NCI-H2171 (cell line): Measurements from ENCODE around the gene TSPOAP1.

Experiments used
- DNase-seq: peaks from one replicate; lab custom pipeline; 2025; lab: John Stamatoyannopoulos, UW

The TSPOAP1 gene

DNA sequence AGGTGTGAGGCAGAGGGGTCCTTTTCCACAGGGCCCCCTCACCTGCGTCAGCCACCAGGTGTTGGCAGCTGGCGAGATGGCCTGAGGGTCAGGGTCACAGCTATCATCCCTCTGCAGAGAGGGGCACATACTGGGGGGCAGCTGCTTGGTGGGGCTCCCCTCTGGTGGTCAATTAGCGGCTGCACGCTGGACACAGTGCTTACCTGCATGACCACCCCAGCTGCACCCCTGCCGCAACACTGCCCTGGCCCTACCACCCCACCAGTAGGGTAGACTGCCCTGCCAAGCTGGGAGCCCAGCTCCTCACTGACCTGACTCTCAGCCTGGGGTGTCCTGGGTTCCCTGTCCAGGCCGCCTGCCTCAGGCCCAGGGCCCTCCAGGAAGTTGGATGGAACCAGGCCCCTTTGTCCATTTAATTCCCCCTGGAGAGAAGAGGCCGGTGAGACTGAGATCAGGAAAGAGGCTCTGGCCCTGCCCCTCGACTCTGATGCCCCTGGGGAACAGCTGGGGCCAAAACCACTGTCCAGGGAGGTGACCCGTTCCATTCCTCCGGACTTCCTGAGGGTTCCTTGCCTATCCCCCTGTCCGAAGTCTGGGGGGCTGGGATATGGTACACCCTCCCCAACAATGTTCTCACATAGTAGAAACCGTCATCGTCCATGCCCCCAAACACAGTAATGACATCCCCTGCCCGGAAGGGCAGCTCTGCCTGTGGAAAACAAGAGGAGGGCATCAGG, 23.7 kb downstream of the TSPOAP1 start:
- DNase-seq: no peak

DNA sequence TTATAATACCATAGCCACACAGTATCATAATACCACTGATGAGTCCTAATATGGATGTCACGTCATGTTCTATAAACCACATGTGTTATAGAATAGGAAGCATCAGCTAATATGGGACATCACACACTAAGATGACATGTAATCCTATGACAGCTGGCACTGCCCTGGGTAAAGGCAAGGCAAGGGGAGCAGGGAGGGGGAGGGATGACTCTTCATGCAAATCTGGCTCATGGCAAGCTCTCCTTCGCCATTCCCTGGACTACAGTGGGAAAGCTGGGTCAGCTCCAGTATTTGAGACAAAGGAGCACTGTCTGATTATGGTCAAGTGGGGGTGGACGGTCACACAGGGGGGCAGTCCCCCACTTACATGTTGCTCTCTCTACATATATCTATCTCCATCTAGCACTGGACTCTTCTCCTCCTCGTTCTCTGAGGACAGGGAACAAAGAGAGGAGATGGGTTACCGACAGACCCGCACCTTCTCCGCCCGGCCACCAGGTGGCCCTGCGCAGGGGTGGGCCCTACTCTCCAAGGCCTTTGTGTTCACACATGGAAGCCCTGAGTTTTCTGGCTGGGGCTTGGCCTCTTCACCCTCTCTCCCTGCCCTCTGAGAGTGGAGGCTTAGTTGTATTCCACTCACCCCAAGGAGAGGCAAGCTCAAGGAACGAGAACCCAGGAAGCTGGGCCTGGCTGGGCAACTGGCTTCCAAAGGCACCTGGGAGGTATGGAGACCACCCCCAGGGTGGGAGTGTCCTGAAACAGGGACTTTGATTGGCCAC, 24.4 kb downstream of the TSPOAP1 start:
- peak; percentile 95 for DNase-seq

DNA sequence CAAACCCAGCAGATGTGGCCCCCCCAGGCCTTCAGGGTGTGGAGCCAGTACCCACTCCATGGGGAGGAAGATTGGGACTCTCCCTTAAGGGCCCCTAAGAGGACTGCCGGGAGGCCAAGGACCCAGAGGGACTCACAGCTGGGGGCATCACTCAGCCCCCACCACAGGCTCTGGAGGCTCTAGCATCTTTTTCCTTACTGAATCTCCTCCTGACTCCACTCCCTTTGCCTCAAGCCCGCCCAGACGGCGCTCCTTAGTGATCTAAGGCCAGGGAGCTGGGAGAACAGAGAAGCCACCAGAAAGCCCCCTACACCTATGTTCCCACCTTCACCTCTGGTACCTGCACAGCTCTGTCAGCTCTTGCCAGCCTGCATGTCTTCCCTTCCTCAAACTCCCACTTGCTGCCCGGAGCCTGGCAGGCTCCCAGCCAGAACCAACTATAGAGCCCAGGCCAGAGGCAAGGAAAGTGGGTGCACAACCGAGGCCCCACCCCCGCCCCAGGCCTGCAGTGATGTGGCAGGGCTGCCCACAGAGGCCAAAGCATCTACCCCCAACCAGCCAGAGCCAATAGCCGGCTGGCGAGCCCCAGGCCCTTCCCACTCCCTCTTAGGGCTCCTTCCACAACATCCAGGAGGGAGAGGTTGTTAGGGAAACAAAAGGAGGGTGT, 25.5 kb downstream of the TSPOAP1 start:
- no peak for DNase-seq

DNA sequence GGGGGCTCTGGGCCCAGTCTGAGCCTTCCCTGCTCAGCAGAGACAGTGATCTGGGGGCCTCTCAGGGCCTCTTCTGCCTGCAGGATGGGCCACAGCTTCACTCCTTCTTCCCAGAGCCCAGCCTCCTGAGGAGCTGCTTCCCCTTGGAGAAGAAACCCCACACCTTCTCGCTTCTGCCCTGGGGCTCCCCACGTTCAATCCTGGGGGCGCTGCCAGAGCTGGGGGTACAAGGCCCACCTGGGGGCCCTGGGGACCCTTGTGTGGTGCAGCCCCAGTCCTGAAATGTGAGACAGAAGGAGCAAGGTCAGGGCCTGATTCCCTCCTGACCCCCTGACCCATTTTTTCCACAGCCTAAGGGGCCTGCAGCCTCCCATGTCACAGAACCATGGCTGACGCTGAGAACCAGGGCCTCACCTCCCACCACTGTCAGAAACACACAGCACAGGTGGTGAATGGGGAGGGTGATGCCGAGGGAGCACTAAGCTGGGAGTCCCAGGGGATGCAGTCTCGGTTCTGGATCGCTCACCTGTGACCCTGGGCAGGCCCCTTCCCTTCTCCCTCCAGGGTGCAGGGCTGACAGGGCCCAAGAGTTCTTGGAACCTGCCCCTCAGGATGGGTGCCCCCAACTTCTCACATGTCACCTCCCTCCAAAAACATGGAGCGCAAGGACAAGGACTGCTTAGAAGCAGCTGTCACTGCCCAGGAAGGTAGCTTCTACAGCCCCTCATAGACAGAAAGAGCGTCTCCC, 26.2 kb downstream of the TSPOAP1 start:
- DNase-seq: peak; percentile 9

DNA sequence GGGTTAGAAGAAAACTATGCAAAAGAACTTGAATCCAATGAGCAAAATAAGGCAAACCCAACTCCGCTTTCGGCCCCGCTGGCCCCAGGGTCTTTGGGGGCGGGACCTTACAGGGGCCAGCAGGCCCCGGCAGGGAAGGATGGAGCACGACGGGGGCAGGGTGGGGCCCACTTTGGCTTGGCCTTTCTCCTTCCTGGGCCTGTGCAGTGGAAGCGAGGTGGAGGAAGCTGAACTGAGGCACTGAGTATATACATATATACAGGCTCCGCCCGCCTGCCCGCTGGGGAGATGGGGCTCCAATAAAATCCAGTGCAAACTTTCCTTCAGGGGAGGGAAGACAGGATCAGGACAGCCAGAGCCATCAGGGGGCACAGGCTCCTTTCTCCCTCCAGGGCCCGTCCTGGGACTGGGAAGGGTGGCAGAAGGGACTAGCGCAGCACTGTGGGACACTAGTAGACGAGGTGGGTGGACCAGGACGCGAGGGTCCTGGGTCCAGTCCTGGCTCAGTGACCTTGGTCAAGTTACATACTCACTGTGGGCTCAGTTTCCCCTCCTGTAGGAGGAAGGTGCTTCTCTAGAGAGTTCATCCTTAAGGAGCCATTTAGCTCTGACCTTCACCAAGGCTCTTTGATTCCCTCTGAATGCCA, 27.0 kb downstream of the TSPOAP1 start:
- DNase-seq: no peak

DNA sequence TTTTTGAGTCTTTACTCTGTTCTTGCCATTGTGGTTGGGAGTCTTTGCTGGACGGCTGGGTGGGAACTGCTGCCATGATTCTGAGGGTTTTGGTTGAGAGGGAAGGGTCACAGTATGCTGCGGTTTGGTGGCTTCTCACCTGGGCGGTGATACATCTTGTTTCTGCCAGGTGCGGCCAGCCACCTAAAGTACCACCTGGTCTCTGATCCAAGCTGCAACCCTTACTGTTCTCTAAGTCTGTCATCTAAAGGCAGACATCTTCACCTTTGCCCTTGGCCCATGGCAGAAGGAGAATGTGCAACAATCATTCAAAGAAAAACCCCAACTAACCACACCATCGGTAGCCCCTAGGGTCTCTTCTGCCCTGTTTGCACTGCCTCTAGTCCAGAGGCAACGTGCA, 28.3 kb downstream of the TSPOAP1 start:
- DNase-seq: no peak

DNA sequence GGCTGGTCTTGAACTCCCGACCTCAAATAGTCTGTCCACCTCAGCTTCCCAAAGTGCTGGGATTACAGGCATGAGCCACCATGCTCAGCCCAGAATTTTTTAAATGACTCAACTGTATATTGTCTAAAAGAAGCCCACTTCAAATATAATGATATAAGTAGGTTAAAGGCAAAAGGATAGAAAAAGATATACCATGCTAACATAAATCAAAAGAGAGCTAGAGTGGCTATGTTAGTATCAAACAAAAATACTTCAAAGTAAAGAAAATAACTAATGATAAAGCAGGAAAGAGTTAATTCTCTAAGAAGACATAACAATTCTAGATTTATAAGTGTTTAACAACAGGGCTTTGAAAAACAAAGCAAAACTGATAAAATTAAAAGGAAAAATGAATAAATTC, 34.6 kb downstream of the TSPOAP1 start:
- DNase-seq: no peak

DNA sequence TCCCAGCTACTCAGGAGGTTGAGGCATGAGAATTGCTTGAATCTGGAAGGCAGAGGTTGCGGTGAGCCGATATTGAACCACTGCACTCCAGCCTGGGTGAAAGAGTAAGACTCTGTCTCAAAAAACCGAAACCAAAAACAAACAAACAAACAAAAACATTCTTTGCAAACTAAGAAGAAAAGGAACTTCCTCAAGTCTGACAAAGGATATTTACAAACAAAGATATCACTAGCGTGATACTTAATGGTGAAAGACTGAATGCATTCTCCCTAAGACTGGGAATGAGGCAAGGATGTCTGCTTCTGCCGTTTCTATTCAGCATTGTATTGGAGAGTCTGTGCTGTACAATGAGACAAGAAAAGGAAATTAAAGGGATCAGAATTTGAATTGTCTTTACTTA, 37.3 kb downstream of the TSPOAP1 start:
- no peak for DNase-seq

DNA sequence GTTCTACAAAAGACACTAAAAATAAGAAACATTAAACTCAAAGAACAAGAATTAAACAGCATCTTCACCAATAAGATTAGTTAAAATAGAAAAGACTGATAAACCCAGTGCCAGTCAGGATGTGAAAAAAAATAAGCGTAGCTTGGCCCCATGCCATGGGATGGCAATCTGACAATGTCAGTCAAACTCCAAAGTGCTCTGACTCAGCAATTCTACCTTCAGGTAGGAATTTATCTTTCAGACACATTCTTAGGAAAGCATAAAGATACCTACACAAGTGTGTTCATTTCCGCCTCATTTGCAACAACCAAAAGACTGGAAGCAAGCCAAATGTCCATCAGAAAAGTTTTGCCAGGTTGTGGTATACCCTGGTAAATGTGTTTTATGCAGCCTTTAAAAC, 38.7 kb downstream of the TSPOAP1 start:
- DNase-seq: peak; percentile 52

DNA sequence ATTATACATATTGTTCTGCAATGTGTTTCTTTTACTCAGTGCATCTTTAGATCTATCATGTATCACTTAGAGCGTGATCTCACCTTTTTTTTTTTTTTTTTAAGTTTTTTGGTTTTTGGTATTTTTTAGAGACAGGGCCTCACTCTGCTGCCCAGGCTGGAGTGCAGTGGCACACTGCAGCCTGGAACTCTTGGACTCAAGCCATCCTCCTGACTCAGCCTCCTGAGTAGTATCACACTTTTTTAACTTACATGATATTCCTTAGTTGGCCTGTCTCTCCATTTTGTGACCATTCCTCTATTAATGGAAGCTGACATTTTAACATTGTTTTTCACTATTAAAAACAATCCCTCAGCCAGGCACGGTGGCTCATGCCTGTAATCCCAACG, 43.2 kb downstream of the TSPOAP1 start:
- no peak for DNase-seq

DNA sequence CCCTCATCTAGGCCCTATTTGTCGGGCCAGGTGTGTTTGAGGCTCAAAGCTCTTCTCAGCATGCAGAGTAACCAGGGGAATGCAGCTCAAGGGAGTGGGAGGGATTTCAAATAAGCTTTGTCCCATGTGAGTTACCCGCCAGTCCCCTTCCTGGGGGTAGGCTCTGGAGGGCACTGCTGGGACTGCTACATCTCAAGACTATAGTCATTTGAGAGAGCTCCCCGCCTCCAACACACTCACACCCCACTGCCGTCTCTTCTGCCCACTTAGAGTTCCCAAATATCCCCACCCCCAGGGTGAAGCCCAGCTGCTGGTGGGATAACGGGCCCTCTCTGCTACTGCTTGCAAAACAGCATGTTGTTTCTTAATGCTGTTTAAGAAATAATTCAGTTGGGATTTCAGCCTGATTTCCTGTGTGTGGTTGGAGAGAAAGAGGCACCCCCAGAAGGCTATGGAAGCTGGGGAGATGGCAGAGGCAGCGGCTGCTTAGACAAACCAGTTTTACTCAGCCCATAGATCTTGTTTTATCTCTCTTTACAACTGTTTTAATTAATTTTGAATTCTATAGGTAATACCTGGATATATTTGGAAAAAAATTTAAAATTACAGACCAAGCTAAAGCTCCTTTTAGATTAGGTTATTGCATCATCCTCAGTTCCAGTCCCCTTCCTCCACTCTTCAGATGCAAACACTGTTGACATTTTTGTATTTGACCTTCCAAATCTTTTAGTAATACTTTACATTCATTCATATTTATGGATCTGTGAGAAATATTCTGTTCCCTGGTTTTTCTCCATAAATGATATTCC, 43.8 kb downstream of the TSPOAP1 start:
- no peak for DNase-seq

DNA sequence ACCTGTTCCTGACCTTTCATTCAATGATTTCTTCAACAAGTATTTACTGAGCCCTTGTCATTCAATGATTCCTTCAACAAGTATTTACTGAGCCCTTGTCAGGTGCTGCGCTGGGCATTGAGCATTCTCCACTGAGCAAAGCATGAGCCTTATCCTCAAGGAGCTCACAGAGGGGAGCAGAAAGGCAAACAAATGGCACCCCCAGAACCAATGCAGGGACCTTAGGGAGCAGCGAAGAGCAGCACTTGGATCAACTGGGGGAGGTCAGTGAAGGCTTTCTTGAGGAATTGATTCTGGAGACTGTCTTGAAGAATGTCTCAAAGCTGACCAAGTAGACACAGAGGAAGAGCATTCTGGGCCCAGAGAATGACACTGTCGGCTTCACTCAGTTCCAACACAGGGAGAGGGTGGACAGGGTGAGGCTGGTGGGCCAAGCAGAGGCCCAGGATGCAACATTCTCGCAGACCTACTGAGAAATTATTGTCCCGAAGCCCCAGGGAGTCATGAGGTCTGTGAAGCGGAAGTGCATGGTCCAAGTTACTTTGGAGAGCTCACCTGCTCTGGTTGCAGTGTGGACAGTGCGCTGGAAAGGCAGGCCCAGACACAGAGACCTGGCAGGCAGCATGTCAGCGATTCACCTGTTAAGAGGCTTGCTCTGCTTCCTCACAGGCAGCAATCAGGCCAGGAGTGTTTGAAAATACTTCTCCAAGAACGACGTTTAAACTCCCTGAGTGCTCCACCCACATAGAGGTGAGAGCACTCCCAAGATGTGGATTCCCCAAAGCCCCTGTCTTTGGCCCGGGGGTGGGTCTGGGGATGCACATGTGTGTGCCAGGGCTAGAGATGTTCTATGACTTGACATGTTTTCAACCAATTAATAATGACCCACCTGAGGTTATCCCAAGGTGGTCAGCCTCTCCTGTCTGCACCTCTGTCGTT, 44.7 kb downstream of the TSPOAP1 start:
- no peak for DNase-seq

DNA sequence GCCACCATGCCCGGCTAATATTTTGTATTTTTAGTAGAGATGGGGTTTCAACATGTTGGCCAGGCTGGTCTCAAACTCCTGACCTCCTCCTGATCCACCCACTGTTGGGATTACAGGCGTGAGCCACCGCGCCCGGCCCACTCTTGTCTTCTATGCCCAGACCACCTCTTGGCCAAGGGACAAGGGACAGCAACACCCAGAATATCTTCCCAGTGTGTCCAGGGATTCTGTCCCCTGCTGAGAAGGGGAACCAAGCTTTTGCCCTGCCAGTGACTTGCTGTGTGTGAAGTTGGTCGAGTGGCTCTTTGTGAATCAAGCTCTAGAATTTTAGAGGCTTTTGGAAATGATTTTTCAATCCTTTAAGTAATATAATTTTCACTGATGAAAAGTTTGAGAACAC, 46.2 kb downstream of the TSPOAP1 start:
- DNase-seq: no peak

DNA sequence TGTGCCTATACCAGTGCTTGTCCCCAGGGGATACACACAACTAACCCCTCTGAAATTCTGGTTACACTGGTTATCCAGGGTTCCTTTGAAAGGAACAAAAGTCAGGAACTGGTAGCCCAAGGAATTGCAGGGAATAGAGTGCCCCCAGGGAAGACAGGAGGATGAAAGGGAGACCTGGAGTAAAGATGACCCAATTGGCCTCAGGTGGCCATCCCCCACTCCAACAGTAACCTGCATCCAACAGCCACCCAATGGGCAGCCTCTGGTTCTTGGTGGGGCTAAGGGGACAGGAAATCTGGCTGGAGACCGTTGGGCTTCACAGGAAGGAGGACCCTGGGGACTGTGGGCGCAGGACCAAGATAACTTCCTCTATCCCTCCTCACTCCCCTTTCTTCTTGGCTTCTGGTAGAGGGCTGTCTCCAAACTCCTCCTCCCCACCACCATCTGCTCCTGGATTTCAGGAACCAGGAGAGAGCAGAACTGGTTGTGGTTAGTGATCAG, 47.0 kb downstream of the TSPOAP1 start:
- DNase-seq: peak; percentile 33

DNA sequence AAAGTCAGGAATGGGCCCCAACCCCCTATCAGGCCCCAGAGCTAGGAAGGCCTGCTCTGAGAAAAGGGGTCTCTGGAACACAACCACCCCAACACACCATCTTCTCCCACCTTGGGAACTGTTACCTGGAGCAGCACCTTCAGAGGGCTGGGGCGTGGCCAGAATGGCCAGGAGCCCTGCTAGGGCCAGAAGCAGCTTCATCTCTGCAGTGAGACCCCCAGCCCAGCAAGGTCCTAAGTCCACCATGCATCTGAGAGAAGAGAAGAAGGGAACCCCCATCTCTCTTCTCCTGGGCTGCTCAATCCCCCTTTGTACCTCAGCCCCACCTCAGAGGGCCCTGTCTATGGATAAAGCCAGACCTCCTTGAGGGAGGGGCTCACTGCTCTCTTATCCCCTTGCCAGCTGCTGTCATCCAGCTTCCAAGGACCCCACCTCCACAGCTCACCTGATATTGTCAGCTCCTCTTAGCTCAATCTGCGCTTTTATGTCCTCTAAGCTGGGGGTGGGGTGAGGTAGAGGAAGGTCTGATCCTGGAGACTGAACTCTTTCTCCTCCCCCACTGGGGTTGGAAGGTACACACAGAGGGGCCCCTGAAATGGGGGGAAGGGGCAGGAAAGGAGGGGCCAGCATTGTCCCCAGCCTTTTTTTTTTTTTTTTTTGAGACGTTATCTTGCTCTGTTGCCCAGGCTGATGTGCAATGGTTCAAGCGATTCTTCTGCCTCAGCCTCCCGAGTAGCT, 47.9 kb downstream of the TSPOAP1 start, which contains the start of gene MPO:
Gene MPO (minus strand): TSS at position 456 of the 738 bp plus-strand sequence. CDS start 177 bp downstream, at position 279.
- no peak for DNase-seq

DNA sequence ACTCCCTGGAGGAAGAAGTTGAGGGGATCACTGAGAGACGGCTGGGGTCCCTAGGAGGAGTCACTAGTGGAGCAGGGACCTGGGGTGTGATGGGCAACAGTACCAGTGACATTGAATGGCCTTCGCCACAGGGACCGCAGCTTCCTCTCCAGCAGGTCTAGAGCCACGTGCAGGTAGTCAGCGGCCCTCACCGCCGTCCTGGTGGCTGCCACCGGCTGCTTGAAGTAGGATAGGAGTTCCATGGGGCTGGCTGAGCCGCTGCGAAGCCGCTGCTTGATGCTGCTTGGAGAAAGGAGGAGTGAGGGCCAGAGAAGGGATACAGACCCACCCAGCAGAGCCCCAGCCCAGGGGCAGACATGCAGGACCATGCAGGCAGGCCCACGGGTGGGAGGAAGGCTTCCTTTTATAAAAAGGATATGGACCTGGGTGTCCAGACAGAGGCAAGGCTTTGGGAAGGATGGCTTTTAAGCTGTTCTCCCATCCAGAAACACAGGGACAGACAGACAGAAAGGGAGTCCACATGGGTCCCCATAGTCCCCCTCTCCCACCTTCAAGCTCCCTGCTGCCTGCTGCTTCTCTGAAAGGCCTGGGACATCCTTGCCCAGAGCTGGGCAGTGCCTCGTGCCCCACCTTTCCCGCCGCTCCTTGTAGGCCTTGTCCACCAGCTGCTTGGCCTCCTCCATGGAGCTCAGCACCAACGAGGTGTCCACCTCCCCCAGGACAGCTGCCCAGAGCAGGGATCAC, 48.7 kb downstream of the TSPOAP1 start:
- no peak for DNase-seq

DNA sequence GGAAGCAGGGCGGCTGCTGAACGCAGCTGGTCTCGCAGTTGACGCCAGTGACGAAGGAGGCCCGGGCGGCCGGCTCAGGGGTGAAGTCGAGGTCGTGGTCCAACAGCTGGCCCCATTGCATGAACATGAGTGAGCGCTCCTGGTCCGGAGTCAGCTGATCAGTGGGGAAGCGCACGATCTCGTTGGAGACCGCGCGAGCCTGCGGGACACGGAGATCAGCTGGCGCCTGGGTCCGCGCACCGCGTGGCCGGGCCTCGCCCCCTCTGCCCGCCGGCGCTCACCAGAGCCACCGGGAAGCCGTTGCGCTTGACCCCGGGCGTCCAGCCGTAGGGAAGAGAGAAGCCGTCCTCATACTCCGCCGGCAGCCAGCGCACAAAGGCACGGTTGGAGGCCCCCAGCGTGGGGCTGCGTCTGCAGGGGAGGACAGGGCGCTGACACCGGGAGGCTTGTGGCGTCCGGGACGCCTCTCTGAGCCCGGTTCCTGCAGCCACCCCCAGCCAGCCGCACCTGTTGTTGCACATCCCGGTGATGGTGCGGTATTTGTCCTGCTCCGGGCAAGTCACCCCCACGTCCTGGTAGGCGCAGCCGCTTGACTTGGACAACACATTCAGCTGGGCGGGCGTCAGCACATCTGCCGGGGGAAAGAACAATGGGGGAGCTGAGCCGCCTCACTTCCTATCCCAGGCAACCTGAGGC, 49.4 kb downstream of the TSPOAP1 start:
- DNase-seq: no peak

DNA sequence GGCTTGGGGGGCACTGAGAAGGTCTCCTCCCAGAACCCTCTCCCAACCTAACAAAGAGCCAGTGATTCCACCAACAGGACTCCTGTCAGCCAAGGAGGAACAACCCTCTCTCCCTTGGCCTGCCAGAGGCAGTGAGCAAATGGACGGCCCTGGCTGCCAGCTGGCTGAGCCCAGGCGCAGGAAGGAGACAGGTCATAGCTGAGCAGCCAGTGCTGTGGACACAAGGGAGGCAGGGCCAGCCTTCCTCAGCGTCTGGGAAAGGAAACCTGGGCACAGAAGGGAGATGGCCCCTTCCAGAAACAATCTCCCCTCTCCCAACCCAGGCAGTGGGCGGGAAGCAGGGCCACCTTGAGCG, 50.0 kb downstream of the TSPOAP1 start:
- DNase-seq: no peak
